Measurements from ENCODE around the gene DOCK7.

DNA sequence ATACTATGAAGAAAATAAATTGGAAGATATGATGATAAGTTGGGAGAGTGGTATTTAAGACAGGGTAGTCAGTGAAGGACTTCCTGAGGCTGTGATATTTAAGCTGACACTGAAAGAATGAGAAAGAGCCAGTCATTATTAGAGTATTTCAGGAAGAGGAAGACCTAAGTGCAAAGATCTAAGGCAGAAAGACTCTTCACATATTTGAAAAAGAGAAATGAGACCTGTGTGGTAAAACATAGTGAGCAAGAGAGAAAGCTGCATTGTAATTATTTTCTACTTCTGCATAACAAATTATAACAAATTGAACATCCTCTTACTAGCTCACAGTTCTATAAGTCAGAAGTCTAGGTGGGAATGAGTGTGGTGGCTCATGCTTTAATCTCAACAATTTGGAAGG is 34.6 kb upstream of the DOCK7 start:
- TF ChIP-seq POLR2AphosphoS5 (IDR thresholded peaks at IDR 0.05), result no peak
- TF ChIP-seq, protein P1, sequence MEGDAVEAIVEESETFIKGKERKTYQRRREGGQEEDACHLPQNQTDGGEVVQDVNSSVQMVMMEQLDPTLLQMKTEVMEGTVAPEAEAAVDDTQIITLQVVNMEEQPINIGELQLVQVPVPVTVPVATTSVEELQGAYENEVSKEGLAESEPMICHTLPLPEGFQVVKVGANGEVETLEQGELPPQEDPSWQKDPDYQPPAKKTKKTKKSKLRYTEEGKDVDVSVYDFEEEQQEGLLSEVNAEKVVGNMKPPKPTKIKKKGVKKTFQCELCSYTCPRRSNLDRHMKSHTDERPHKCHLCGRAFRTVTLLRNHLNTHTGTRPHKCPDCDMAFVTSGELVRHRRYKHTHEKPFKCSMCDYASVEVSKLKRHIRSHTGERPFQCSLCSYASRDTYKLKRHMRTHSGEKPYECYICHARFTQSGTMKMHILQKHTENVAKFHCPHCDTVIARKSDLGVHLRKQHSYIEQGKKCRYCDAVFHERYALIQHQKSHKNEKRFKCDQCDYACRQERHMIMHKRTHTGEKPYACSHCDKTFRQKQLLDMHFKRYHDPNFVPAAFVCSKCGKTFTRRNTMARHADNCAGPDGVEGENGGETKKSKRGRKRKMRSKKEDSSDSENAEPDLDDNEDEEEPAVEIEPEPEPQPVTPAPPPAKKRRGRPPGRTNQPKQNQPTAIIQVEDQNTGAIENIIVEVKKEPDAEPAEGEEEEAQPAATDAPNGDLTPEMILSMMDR (IDR thresholded peaks at IDR 0.05), result no peak

Data from stomach (tissue), 4 donors.